Activated CD8-positive, alpha-beta memory T cell treated with anti-CD3 and anti-CD28 coated beads for 24 hours (primary cell): ENCODE measurements around the gene MYOM3.
"Not testable (repeated sequence)": the region's sequence is repeated elsewhere in the genome, so short reads cannot be mapped to it uniquely, and the experiment has no call there.

ENCODE experiments used
- DNase-seq: peaks from one replicate; pipeline ENCODE4 v3.0.0-alpha.2; 2020

The MYOM3 gene

DNA sequence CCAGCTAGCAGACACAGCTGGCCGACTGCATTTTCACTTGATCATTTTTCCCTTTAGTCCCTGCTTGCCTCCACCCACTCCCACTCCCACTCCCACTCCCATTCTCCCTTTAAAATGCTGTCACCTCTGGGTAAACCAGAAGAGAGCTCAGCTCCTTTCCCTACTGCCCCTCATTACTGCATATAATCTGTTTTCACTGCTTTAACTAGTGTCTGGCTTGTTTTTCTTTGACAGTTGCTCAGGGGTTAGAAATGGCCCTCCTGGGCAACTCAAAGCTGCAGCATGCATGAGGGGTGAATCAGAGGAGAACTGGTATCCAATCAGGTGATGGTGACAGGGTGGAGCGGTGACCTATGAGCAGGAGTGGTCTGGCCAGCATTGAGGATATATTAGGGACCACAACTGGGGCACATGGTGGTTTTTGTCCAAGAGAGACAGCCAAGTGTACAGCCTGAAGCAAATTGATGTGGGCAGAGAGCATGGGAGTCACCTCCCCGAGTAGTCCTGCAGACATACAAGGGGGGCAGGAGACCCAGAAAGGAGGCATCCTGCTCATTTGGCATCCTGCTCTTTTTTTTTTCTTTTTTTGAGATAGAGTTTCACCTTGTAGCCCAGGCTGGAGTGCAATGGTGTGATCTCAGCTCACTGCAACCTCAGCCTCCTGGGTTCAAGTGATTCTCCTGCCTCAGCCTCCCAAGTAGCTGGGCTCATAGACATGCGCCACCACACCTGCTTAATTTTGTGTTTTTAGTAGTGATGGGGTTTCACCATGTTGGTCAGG, 89.2 kb downstream of the MYOM3 start:
- no peak for DNase-seq

DNA sequence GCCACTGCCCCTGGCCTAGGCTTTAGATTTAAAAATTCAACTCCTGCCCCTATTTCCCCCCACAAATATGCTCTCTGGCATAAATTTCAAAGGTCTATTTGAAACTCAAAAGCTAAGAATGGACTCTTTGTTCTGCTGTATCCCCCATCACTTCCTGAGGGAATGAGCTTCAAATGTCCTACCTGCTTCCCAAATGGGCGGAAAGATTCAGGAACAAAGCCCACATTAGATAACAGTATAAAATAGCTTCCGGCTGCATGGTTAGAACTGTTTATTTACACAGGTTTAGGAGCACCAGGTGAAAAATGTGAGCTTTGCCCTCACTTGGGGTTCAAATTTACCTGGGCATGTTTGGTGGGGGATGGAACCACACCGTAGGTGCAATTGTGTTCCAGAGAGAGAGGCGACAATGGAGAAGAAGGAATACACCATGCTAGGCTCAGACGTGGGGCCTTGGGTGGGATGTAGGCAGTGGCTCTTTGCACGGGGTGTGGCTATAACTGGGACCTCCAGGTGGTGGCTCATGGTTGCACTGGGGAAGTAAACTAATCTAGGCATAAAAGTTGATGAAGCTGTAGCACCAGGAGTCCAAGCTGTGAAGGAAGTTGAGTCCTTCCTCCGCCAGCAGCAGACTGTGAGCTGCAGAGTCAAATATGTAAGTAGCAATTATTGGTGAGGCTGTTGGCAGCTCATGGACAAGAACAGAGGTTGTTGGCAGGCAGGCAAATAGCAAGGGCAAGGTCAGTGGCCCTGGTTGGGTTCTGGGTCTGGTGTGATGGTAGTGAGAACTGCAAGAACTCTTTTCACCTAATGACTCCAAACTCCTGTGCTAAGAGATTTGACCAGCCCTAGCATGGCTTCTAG, 90.3 kb downstream of the MYOM3 start:
- no peak for DNase-seq

DNA sequence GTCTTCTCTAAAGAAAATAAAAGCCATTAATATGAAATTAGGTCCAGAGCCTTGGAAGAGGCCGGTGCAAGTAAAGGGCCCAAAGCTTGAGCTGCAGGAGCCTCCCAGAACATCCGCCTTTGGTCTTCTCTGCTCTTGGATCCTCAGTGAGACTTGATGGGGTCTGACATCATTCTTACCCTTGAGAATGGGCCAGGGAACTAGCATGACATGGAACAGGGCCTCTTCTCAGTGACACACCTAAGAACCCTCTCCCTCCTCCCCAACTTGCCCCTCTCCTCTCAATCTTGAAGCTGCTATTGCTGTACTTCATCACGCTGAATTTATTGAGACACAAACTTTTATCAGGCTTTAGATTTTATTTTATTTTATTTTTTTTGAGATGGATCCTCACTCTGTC, 91.5 kb downstream of the MYOM3 start:
- DNase-seq: no peak

DNA sequence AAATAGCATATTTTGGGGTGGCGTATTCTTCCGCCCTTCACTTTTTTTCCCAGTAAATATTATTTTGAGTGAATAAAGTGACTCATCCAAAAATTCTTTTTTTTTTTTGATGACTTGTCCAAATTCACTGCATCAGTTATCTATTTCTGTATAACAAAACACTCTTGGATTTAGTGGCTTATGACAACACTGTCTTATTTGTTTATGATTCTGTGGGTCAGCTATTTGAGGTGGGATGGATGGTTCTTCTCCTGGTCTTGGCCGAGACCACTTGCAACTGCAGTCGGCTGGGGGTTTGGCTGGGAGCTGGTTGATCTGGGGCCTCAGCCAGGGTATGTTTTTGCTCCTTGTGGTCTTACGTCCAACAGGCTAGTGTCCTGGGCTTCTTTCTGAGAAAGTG, 91.9 kb downstream of the MYOM3 start:
- DNase-seq: no peak

DNA sequence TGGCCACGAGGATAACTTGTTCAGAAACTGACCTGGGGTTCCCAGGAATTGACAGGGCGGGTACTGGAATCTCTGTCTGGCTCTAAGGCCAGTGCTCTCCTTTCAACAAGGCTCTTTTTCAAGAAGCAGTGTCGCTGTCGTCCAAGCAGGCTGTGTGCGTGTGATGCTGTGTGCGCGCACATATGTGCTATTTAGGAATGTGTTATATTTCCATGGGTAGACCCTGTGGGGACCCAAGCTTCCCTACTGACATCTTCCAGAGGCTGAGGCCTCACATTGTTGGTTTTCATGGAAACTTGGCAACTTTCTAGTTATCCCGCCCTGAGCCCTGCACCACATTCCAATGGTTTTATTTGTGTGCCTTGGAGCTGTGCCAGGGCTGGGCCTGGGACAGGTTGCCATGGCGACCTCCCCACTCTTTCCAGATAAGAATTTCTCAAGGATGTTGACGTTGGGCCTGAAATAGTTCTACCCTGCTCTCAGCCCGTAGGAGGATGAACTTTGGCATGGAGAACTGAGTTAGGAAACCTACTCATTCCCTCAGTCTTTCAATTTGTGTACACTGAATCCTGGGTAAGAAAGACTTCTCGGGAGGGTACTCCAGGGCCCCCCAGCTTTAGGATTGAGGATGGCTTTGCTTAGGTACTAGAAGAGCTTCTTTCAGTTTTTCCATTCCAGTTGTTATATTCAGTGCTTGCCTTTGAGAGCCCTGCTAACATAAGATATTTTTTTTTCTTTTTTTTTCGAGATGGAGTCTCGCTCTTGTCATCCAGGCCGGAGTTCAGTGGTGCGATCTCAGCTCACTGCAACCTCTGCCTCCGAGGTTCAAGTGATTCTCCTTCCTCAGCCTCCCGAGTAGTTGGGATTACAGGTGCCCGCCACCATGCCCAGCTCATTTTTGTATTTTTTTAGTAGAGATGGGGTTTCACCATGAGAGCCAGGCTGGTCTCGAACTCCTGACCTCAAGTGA, 93.0 kb downstream of the MYOM3 start:
- no peak for DNase-seq

DNA sequence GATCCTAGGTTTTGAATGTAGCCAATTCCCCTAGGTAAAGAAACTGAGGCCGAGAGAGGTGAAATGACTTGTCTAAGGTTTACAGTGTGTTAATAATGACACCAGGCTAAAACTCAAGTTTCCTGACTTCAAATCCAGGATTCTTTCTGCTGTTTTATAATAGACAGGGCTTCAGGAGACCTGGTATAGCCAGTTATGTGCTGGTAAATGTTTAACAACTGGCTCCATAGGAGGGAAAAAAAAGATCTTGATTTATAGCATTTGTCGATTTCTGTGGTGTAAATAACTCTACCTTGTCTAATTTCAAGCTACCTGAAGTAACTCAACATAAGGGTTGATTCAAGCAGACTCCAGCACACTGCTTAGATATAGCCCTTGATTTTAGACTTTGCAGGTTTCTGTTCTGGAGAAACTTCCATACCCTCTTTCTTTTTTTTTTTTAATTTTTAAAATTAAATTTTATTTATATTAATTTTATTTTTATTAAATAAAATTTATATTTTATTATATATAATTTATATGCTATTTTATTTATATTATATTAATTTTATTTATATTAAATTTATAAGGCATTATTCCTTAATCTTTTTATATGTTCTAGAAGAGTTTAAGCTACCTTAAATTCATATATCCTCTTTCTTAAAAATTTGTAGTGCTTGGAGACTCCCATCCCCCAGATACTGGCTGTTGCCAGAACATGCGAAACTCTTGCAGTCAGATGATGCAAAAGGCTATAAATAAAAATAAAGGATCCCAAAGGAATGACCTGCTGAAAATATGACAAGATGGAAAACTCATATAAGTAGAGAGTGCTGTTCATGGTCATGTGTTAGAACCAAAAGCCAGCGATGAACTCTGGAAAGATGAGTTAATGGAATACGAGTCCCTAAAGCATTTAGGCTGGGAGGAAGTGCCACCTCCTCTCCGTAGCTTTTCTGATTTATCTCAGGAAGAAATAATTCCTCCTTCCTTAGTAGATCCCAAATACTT, 96.4 kb downstream of the MYOM3 start:
- no peak for DNase-seq

DNA sequence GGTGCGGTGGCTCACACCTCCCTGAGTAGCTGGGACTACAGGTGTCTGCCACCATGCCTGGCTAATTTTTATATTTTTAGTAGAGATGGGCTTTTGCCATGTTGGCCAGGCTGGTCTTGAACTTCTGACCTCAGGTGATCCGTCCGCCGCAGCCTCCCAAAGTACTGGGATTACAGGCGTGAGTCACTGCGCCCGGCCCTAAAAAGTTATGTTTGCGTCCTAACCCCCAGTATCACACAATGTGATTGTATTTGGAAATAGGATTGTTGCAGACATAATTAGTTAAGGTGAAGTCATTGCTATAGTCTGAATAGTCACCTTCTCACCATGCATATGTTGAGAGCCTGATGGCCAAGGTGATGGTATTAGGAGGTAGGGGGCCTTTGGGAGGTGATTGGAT, 99.1 kb downstream of the MYOM3 start:
- not testable (repeated sequence) for DNase-seq

DNA sequence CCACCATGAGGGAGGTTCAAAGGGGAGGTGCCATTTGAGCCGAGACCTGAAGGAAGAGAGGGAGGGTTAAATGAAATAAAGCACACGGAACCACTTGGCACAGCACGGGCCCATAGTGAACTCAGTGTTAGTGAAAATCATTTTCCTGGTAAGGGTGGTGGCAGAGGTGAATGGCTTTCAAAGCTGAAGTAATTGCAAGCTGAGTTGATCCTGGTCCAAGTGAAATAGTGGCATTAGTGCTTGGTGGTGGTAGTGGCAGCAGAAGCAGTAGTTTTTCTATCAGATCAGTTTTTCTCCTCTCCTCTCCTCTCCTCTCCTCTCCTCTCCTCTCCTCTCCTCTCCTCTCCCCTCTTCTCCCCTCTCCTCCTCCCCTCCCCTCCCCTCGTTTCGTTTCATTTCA, 101.3 kb downstream of the MYOM3 start:
- DNase-seq: no peak

DNA sequence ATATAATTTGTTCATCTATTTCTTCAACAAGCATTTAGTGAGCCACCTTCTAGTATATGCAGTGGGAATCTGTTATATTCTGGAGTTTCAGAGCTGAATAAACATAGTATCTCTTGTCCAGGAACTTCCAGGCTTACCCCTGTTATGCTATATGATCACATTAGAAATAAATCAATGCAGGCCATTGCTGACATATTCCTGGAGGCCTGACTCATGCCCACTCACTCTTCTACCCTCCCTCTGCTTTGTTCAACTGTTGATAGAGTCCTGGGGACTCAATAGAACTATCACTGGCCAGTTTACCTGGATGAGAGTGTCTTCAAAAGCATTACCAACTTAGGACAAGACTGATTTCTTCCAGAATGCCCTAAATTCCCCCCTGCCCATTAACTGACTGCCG, 102.5 kb downstream of the MYOM3 start:
- DNase-seq: no peak

DNA sequence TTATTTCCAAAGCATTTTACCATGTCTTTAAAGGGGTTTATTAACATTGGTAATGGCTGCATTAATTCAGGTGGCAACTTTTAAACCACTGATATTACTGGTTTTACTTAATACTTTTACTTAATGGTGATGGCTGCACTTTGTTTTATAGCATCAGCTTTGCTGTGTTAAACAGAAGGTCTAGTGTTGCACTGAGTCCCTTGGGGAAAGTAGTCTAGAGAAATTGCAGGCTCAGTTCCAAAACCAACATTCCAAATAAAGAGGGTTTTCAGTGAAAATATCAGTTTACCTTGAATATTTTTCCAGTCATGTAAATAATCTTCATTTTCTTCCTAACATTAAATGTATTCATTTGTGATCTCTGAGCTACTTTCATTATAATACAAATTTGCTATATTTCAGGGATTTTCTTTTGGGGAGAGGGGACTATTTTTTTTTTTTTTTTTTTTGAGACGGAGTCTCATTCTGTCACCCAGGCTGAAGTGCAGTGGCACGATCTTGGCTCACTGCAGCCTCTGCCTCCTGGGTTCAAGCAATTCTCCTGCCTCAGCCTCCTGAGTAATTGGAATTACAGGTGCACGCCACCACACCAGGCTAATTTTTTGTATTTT, 103.3 kb downstream of the MYOM3 start:
- not testable (repeated sequence) for DNase-seq

DNA sequence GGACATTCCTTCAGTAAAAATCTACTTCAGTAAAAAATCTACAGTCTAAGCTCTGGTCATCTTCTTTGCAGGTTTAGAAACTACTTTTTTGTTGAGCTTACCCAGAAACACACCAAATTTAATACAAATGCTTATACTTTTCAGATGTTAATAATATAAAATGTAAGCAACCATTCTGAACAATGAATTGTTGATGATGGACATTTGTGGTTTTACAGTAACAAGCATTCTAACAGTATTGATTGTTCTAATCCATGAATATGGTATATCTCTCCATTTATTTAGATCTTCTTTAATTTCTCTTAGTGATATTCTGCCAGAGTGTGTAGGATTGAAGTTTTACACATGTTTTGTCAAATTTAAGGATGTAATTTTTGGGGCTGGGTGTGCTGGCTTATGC, 104.9 kb downstream of the MYOM3 start:
- DNase-seq: no peak
